IPS DF 4.7 (cell line): ENCODE results near the gene KIF5C.

ENCODE experiments used
- DNase-seq: peaks from one replicate; pipeline ENCODE4 v3.0.0-alpha.2; 2013; ENCODE audit warnings: low spot score; ENCODE audit errors: extremely low read depth

The KIF5C gene

GRCh38 chr2:148924514-148925178 is 49.6 kb downstream of the KIF5C start:
- DNase-seq = no peak

DNA sequence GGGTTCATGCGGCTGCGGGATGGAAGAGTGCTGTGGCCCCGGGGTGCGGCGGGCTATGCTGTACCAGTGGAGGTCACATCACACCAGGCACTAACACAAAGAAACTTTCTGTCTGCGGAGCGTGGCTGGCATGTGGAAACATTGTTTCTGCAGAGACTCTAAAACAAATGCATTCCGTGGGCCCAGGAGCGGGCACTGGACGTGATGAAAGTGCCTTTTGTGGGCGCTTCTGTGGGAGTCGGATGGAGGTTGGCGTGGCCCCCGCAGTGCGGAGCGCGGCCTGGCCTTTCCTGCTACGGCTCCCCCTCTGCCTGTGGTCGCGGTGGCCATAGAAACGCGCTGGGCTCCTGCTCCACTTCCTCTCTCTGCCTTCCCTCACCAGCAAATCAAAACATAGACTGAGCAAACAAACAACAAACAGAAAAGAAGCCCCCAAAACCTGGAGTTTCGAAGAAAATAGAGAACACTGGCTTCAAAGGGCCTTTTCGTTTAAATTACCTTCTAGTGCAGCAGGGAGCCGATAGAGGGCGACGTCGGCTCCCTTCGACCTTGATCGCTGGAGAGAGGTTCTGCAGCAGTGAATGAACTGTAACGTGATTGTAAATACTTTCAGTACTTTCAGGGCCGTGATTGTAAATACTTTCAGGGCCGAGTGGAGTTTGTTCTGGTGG is 51.4 kb downstream of the KIF5C start:
- DNase-seq = no peak

DNA sequence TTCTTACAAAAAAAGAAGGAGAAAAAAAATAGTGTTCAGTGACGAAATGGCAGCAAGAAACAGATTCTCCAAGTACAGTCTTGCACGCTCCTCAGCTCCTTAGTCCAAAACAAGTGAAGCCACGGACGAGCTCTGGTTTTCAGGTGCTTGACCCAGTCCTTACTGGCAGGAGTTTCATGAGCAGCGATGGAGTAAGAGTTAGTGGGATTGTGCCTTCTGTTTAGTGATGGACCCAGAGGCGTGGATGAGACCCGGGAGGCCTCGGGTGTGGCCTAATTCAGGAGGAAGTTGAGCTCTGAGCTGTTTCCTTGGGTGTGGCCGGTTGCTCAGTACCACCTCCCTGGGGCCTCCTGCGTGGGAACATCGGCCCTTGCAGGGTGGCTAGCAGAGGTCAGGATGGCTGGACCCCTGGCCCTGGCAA is 52.0 kb downstream of the KIF5C start:
- DNase-seq = no peak

DNA sequence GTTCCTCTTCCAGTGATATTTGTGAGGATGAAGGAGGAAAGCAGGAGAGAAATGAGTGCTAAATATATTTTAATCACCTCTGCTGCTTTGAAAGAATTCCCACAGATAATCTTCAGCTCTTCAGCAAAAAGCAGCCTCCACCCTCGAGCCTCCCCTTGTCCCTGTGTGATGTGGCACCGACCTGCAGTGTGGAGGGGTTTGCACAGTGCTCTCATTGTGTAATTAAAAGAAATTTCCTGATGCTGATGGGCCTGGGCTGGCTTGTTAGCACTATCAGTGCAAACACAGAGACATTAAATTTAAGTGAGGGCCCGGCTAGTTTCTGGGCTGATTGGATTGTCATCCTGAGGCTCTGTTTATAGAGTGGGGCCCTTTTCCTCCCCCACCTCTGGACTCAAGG is 53.4 kb downstream of the KIF5C start:
- DNase-seq = no peak

DNA sequence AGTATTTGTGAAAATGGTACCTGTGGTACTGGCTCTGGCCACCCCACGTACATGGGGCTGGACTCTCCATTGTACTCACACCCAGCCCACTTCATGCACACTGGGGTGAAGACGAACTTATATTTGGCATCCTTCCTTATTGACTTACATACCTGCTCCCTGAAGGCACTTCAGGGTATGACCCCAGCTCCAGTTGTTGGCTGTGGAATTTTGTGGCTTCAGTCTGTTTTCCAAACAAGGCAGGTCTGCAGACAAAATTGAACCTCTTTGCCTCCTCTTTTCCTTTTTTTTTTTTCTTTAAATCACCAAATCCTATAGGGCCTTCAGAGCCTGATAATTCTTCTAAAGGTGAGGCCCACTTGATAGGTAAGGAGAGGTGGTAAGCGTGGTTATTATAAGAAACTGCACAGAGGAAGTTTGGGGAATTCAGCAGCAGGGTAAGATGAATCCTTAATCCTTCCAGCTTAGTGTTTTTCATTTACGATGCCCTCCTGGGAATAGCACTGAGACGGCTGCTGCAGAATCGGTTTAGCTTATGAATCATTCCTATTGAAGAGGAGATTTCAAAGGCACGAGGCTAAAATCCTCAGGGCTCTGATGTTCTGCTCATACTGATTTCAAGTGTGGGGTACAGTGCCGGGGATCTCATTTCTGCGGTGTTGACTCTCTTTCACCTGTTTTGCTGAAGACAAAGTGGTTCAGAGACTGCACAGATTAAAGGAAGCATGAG is 55.2 kb downstream of the KIF5C start:
- no peak for DNase-seq

GRCh38 chr2:148932536-148932935 is 57.5 kb downstream of the KIF5C start:
- no peak for DNase-seq

DNA sequence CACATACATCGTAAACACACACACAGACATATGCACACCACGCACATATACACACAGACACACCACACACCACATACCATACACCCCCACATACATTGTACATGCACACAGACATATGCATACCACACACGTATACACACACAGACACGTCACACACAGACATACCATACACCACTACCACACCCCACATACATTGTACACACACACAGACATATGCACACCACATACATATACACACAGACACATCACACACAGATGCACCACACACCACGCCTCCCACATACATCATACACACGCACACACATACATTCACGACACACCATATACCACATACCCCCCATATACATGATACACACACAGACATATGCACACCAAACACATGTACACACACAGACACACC is 58.4 kb downstream of the KIF5C start:
- DNase-seq = no peak

DNA sequence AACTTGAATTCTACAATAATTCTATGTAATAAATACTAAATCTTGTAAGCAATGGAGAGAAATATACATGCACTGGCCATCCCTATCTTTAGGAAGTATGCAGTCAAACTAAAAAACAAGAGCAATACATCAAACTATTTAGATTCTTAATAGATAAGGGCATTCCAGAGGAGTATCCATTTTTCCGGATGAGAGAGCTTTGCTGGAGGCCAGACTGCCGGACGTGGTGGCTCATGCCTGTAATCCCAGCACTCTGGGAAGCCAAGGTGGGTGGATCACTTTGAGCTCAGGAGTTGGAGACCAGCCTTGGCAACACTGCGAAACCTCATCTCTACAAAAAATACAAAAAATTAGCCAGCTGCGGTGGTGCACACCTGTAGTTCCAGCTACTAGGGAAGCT is 60.8 kb downstream of the KIF5C start:
- DNase-seq = no peak

DNA sequence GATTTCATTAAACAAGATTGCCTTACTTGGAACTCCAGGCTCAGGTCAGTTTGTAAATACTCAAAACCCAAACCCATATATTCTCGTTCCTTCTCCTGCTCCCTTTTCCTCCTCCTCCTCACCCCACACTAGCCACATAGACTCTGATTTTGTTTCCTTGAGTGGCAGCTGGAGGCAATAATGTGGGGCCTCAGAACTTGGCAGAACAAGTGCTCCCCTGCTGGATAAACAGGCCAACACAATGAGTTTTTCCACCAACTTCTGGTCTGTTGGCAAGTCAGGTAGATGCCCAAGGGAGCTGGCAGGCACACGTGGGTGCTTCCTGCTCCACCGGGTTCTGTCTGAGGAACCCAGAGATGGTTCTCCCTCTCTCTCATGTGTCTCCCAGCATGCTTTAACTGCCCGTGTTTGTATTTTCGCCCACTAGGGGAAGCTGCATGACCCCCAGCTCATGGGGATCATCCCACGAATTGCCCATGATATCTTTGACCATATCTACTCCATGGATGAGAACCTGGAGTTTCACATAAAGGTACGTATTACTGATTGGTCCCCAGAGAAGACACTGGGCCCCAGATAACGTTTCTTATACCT is 61.9 kb downstream of the KIF5C start:
- no peak for DNase-seq

GRCh38 chr2:148939271-148939670 is 64.2 kb downstream of the KIF5C start:
- no peak for DNase-seq

DNA sequence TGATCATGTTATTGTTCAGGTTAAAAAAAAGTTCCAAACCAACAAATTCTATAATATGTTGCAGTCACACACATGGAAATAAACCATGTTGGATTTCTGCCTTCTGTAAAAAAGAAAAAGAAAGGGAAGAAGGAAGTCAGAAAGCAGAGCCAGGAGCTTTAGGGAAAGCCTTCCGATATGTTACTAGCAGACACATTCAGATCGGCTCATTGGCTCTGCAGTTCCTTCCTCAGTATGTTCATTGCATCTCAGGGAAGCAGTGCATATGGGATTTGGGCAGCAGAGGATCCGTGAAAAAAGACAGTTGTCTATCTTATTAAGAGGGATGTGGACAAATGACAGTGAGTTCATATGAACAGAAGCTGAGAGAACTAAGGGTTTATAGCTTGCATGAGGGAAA is 68.1 kb downstream of the KIF5C start:
- DNase-seq = no peak

DNA sequence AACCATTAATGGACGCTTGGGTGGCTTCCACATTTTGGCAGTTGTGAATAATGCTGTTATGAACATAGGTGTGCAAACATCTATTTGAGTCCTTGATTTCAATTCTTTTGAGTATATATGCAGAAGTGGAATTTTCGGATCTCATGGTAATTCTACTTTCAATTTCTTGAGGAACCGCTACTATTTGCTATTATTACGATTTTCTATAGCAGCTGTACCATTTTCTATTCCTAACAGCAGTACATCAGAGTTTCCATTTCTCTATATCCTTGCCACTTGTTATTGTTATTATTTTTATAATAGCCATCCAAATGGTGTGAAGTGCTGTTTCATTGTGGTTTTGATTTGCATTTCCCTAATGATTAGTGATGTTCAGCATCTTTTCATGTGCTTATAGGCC is 69.5 kb downstream of the KIF5C start:
- no peak for DNase-seq

DNA sequence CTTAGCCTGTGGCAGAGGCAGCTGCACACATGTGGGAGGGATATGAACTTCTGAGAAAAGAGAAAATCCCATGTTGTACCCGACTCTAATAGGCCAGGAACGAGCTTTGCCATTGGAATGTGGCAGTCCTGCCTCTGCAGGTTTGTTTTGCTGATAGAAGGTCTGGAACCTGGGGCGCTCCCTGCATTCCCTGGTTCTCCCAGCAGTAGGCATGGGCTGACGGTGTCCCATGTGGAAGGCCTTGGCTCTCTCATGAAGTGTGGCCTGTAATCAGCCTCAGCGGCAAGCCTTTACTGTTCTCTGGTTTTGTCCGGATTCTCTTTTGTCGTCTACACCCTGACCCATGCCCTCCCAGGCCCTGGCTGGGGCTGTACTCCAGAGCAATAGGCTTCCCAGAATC is 72.3 kb downstream of the KIF5C start:
- DNase-seq = no peak

- DNase-seq = no peak
Measured at GRCh38 chr2:148948868-148949267, 73.8 kb downstream of the KIF5C start.

DNA sequence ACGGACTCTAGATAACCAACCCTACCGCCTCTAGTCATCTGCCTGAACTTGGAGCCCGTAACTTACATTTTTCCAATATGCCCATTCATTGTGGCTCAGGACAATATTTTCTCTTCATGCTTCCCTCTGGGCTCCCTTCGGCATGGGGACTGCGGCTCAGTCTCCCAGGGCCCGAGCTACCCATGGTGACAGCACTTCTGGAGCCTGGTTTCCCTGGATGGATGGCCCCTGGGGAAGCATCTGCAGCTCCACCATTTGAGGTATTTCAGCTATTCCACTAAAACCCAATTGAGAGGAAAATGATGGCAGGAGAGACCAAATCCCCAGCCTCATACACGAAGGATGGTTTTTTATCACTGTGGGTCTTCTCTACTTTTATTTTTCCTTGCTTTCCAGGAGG is 74.3 kb downstream of the KIF5C start:
- DNase-seq = no peak

- DNase-seq = no peak
Measured at GRCh38 chr2:148952621-148953020, 77.6 kb downstream of the KIF5C start.

GRCh38 chr2:148953426-148953825 is 78.4 kb downstream of the KIF5C start:
- no peak for DNase-seq

- DNase-seq = no peak
Measured at GRCh38 chr2:148954536-148954935, 79.5 kb downstream of the KIF5C start.

GRCh38 chr2:148955798-148956197 is 80.8 kb downstream of the KIF5C start:
- DNase-seq = no peak

DNA sequence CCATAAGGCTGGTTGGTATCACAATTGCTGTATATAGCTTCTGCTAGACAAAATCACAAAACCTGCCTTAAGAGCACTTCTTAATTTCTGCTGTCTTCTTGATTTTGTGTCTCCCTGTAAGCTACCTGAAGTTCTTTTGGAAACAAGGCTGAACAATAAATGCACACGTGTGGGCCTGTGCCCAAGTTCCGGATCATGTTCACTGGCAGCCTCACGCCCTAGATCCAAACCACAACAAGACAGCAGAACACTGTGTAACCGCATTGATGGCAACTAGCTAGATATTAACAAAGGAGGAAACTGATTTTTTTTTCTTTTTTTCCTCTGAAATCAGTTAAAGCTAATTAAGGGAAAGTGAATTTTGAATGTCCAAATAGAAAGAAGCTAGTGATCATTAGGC is 82.0 kb downstream of the KIF5C start:
- no peak for DNase-seq

GRCh38 chr2:148959745-148960144 is 84.7 kb downstream of the KIF5C start:
- DNase-seq = no peak

GRCh38 chr2:148960483-148960882 is 85.5 kb downstream of the KIF5C start:
- DNase-seq = no peak
